Glomerular endothelial cell (primary cell): ENCODE measurements around the gene SLC10A3. TPM values are rescaled to one million over a fixed set of nuclear protein-coding genes. Genes with fewer than 3 reads are reported as not detected.
"Not testable (repeated sequence)": the region's sequence is repeated elsewhere in the genome, so short reads cannot be mapped to it uniquely, and the experiment has no call there.

Experiments
- DNase-seq: peaks from one replicate; pipeline ENCODE4 v3.0.0-alpha.2; 2011; ENCODE audit warnings: low read depth, low spot score; ENCODE audit errors: extremely low read depth
- total RNA-seq: library from RNA; depleted of rRNA; stranded (reverse); fragments of >200 nt; gene quantifications from 2 replicates; pipeline ENCODE4 v1.2.3, GENCODE V29; 2015

The SLC10A3 gene
- total RNA-seq, 1 donor from 2014 or later = 33.3 TPM

DNA sequence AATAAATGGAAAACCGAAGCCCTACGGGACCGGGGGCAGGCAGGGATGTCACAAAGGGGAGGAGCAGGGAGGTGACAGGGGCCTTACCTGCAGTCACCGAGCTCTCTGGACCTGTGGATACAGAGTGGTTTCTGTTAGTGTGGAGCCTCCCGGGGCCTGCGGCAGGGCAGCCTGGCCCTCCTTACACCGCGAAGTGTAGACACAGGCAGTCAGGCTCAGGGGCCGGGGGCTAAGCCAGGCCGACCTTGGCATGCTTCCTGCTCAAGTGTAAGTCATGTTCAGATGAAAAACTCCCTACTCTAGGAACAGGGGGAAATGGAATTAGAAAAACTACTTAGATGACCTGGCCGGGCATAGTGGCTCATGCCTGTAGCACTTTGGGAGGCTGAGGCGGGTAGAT is 21.3 kb upstream of the SLC10A3 start:
- no peak for DNase-seq

- DNase-seq = no peak
Observed at GRCh38 chrX:154509455-154509854, 19.0 kb upstream of the SLC10A3 start.

DNA sequence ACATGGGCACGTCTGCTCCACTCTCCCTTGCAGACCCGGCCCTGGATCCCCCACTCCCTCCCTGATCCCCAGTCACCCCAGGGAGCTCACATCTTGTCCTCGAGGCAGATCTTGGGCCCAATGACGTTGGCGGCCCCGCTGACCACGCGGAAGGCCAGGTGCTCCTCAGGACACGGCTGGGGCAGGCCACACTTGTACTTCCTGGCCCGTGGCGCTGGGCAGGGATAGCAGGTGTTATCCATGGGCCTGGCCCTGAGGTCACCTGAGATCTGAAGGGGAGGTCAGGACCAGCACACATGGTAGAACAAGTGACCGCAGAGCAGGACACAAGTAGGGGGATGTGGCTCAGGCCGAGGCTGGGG is 17.9 kb upstream of the SLC10A3 start:
- DNase-seq = no peak

DNA sequence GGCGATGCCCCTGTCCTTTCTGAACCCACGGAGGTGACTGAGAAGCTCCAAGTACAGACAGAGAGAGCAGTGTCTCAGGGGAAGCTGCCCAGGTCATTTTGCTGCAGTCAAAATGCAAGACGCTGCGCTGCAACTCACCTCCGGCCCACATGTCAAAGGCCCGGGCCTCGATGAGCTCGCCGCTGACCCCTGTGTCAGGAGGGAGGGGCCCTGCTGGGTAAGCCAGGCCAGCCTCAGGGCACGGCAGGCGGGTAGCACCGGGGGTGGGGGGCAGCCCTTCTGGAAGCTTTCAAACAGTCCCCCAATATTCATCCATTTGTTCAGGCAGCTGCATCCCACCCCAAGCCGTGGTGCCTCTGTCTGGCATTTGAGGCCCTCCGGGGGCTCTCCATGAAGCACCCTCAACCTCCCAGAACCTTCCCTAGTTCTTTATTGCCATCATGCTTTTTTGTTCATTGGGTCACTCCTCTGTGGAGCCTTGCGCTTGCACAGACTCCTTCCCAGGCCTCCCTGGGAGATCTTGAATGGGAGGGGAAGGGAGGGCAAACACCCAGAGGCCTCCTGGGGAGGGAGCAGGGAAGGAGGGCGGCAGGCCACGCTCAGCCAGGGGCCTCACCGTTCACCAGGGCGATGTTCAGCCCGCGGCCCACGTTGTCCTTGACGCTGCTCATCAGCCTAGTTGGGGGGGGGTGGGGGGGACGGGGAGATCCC is 17.4 kb upstream of the SLC10A3 start:
- DNase-seq = no peak

DNA sequence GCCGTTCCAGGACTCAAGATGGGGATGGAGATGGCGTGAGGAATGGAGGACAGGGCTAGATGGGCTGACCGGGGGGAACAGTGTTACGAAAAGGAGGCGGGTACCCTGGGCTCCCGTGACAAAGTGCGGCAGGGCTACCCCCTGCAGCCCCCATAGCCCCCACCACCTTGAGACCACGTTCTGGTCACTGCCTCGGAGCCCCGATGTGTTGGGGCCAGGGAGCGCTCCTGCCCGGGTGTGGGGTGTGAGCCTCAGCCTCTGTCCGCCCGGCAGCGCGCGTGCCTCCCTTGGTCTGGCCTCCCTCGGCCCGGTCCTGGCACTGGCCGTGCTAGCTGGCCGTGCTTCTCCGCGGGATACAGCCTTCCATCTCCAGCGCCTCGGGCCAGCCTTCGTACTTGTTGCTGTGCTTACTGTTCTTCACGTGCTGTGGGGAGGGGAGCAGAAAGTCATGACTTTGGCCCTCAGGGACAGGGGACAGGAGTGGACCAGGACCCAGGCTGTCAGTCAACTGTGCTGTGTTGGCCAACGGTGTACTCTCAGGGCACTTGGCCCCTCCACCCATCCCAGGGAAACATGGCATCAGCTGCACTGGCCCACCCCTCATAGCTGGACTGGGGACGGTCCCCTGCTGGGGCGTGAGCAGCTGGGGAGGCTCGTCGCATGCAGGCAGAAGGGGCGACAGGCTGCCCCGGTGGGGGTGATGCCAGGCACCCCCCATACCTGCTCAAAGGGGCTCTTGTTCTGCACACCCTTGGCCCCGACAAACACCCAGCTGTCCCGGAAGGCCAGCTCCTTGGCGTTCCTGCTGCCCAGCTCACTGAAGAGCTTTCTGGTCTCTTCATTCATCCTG is 16.3 kb upstream of the SLC10A3 start:
- no peak for DNase-seq

GRCh38 chrX:154505734-154506133 is 15.3 kb upstream of the SLC10A3 start:
- DNase-seq = no peak

DNA sequence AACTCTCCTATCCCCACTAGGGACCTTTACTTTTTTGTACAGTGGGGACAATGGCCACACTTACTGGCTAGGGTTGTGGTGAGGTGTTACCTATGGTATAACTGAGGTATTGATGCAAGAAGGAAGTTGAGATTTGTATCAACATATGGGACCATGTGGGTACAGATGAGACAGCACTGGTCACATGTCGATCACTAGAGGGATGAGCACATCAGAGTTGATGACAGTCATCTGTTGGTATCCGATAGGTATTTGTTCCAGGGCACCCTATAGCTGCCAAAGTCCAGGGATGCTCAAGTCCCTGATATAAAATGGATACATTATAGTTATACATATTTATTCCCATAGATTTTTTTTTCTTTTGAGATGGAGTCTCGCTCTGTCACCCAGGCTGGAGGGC is 12.6 kb upstream of the SLC10A3 start:
- DNase-seq = no peak

GRCh38 chrX:154502098-154502497 is 11.7 kb upstream of the SLC10A3 start:
- DNase-seq = no peak

DNA sequence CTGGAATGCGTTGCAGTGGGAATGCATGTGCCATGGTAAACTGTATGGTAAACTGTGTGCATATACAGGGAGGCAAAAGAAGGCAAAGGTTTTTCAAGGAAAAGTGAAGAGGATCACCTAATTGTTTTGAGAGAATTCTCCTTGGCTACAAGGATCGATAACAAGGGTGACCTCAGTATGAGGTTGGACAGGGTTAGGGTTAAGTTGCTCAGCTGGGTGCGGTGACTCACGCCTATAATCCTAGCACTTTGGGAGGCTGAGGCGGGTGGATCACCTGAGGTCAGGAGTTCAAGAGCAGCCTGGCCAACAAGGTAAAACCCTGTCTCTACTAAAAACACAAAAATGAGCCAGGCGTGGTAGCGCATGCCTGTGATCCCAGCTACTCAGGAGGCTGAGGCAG is 11.0 kb upstream of the SLC10A3 start:
- DNase-seq = not testable (repeated sequence)

DNA sequence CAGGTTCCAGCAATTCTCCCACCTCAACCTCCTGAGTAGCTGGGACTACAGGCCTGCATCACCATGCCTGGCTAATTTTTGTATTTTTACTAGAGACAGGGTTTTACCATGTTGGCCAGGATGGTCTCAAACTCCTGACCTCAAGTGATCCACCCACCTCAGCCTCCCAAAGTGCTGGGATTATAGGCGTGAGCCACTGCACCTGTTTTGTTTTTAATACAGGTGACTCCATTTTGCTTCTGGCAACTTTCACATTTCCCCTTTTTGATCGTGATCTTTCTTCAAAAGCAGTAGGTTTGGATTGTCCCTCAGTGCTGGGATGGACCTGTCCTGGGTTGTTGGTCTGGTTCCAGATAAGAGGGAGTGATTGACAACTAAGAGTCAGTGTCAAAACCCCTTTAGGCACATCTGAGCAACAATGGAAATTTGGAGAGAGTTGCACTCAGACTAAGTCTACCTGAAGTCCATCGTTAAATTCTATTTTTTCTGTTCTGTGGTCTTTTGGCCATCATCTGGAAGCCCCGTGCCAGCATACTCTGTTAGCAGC is 6.2 kb upstream of the SLC10A3 start:
- DNase-seq = not testable (repeated sequence)

DNA sequence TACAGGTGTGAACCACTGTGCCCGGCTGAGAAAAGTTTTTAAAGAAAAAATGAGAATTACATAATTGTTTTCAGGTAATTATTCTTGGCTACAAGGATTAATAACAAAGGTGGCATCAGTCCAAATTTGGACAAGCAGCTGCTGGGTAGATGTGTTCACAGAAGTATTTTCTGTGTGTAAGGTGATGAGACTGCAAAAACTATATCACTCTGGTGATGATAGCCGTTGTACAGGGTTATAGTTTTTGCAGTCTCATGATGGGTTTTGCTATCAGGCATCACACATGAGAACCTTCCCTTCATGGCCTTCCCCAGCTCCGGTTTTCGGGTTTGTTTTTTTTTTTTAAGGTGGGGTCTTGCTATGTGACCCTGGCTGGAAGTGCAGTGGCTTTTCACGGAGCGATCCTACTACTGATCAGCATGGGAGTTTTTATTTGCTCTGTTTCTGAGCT is 5.1 kb upstream of the SLC10A3 start:
- DNase-seq = no peak

DNA sequence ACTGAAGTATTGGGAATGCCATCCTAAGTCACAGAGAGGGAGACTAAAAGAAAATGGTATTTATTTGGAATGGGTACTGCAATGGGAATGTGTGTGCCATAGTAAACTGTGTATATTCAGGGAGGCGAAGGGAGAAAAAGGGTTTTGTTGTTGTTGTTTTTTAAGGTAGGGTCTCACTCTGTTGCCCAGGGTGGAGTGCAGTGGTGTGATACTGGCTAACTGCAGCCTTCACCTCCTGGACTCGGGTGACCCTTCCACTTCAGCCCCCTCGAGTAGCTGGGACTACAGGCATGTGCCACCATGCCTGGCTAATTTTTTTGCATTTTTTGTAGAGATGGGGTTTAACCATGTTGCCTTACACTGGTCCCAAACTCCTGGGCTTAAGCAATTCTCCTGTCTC is 4.3 kb upstream of the SLC10A3 start:
- DNase-seq = no peak

- no peak for DNase-seq
Observed at GRCh38 chrX:154490021-154490413, 412 bp downstream of the SLC10A3 start.

GRCh38 chrX:154489182-154489581 is 1.2 kb downstream of the SLC10A3 start:
- no peak for DNase-seq

- no peak for DNase-seq
Observed at GRCh38 chrX:154488336-154489075, 1.9 kb downstream of the SLC10A3 start.

- no peak for DNase-seq
Observed at GRCh38 chrX:154487518-154488290, 2.7 kb downstream of the SLC10A3 start.

DNA sequence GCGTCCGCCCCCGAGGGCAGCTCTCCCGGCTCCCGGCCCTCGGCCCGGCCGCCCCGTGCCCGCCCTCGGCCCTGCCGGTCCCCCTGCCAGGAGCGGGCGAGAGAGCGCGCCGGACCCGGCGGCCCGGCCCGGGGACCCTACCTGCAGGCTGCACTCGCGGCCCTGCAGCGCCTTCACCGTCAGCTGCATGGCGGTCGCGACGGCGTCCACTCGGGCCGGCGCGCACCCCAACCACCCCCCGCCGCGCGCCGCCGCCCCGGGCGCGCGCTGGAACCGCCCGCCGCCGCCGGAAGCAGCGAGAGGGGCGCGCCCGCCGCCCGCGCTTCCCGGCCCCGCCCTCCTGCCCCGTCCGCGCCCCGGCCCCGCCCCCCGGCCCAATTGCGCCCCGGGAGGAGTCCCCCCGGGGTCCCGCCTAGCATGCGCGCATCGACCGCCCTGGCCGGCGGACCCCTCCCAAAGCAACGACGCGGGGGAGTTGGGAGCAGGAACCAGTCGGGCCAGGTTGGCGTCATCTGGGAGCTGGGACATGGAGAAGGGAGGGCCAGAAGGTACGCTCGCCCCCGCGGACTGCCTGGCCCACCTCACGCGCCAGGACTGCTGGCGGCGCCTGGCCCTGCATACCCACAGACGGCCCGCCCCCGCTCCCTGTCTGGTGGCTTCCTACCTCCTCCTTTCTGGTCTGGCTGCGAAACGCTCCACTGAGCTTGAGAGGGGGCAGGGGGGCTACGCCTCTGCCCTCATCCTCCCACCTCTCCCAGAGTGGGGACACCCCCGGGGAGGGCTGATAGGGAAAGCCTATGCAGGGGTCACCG is 3.8 kb downstream of the SLC10A3 start, which contains the start of gene UBL4A:
Gene UBL4A, minus strand, starts transcription at position 220 of the 812 bp plus-strand sequence. Its CDS starts 31 bp downstream, at position 189.
- DNase-seq = no peak

- no peak for DNase-seq
Observed at GRCh38 chrX:154486052-154486395, 4.4 kb downstream of the SLC10A3 start.
